Fibroblast of lung (primary cell): ENCODE measurements around the gene SPG11.

ENCODE experiments used
- EZH2 ChIP-seq: IDR thresholded peaks from 2 replicates; pipeline ENCODE4 v1.5.1; 2012; ENCODE audit warnings: low read length, control low read depth, mild to moderate bottlenecking; ENCODE audit errors: missing control alignments
- TF ChIP-seq, protein P1 (sequence below), 2 donors: IDR thresholded peaks in 1 of 2; conservative IDR thresholded peaks in 1 of 2; 1 replicate in 1 of 2; 2 replicates in 1 of 2; pipeline ENCODE4 v1.5.1; 2011 to 2012; ENCODE audit warnings: low read length in 2 of 2, control low read depth in 1 of 2, inconsistent platforms in 1 of 2, low read depth in 1 of 2, mild to moderate bottlenecking in 1 of 2

DNA sequence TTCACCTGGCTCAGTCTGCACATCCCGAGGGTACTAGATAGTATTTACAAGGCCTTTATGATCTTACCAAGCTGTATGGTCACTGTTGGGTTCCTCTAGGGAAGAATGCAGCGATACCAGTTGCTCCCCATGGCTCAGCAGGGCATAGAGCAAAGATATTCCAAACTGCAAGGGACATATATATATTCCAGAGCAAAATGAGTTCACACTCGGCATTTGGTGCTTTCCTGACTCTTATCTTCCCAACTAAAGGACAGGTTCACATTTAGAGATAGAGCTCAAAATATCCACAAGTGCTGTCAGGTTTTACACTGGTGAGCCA is 3.5 kb upstream of the SPG11 start:
- TF ChIP-seq, protein P1, sequence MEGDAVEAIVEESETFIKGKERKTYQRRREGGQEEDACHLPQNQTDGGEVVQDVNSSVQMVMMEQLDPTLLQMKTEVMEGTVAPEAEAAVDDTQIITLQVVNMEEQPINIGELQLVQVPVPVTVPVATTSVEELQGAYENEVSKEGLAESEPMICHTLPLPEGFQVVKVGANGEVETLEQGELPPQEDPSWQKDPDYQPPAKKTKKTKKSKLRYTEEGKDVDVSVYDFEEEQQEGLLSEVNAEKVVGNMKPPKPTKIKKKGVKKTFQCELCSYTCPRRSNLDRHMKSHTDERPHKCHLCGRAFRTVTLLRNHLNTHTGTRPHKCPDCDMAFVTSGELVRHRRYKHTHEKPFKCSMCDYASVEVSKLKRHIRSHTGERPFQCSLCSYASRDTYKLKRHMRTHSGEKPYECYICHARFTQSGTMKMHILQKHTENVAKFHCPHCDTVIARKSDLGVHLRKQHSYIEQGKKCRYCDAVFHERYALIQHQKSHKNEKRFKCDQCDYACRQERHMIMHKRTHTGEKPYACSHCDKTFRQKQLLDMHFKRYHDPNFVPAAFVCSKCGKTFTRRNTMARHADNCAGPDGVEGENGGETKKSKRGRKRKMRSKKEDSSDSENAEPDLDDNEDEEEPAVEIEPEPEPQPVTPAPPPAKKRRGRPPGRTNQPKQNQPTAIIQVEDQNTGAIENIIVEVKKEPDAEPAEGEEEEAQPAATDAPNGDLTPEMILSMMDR (conservative IDR thresholded peaks at IDR 0.05 in 1 of 2, IDR thresholded peaks at IDR 0.05 in 1 of 2; ENCODE audit: low read depth in 1 of 2, low read length in 2 of 2), result no peak
- no peak for TF ChIP-seq EZH2
